ENCODE measurements around the gene CHEK1. TPM values are rescaled to one million over a fixed set of nuclear protein-coding genes. Genes with fewer than 3 reads are reported as not detected.

The CHEK1 gene
- polyA plus RNA-seq, 1 donor (not counting 4 experiments of a cell fraction or from before 2014, with no cell fraction given): 38.2 TPM

DNA sequence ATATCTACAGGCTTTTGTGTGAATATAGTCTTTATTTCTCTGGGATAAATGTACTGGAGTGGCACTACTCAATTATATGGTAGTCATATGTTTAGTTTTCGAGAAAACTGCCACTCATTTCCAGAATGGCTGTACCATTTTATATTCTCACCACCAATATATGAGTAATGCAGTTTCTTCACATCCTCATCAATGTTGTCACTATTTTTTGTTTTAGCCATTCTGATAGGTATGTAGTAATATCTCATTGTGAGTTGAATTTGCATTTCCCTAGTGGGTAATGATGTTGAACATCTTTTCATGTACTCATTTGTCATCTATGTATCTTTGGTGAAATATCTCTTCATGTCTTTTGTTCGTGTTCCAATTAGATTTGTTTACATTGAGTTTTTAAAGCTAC is 37.7 kb downstream of the CHEK1 start:
- H3K27ac ChIP-seq (ENCODE audit: control insufficient read depth, insufficient read depth, low read length): no peak overlapping the region
- no peak for FAIRE-seq
- H3K9me3 ChIP-seq (ENCODE audit: control insufficient read depth, low read depth, low read length): no peaks in the 10 kb centered on the region
- peaks cover 0 to 4% of the 10 kb centered on the region in 2 experiments for H3K36me3 ChIP-seq (ENCODE audit: control insufficient read depth in 2 of 2, extremely low read depth in 1 of 2, insufficient read depth in 2 of 2, low read length in 2 of 2)
- no peak overlapping the region for H3K4me2 ChIP-seq (ENCODE audit: control insufficient read depth, extremely low read depth, insufficient read depth, low read depth, low read length)
- no peaks in the 10 kb centered on the region for H3K79me2 ChIP-seq (ENCODE audit: control insufficient read depth, insufficient read depth, low read length)
- no peaks in the 10 kb centered on the region for H3K9me1 ChIP-seq (ENCODE audit: control insufficient read depth, extremely low read depth, insufficient read depth, low read length)
- H3K27me3 ChIP-seq (ENCODE audit: control insufficient read depth, extremely low read depth, insufficient read depth, low read length): no peaks in the 10 kb centered on the region
- no peak overlapping the region for H3K9ac ChIP-seq (ENCODE audit: control insufficient read depth, extremely low read depth, insufficient read depth, low read length)
- no peak overlapping the region for H2AFZ ChIP-seq (ENCODE audit: control insufficient read depth, low read length)
- H4K20me1 ChIP-seq (ENCODE audit: control insufficient read depth, extremely low read depth, insufficient read depth, low read length): no peaks in the 10 kb centered on the region
- DNase-seq (ENCODE audit: low read depth, low spot score): no peak
- dilution Hi-C loops (cut with MboI; ENCODE audit: extremely low pct_ligation_motif_present, low sequenced_read_pairs): no loop called here
- TF ChIP-seq, protein P1, sequence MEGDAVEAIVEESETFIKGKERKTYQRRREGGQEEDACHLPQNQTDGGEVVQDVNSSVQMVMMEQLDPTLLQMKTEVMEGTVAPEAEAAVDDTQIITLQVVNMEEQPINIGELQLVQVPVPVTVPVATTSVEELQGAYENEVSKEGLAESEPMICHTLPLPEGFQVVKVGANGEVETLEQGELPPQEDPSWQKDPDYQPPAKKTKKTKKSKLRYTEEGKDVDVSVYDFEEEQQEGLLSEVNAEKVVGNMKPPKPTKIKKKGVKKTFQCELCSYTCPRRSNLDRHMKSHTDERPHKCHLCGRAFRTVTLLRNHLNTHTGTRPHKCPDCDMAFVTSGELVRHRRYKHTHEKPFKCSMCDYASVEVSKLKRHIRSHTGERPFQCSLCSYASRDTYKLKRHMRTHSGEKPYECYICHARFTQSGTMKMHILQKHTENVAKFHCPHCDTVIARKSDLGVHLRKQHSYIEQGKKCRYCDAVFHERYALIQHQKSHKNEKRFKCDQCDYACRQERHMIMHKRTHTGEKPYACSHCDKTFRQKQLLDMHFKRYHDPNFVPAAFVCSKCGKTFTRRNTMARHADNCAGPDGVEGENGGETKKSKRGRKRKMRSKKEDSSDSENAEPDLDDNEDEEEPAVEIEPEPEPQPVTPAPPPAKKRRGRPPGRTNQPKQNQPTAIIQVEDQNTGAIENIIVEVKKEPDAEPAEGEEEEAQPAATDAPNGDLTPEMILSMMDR (optimal IDR thresholded peaks at IDR 0.05 in 1 of 3, IDR thresholded peaks at IDR 0.05 in 1 of 3, conservative IDR thresholded peaks at IDR 0.05 in 1 of 3; ENCODE audit: extremely low read depth in 1 of 3, insufficient read depth in 2 of 3, low read length in 3 of 3): no peak
- no peak for TF ChIP-seq EZH2 (IDR thresholded peaks at IDR 0.05; ENCODE audit: low read length)
- H3K4me3 ChIP-seq (ENCODE audit: control insufficient read depth in 2 of 3, extremely low read depth in 1 of 3, insufficient read depth in 2 of 3, low read depth in 1 of 3, low read length in 3 of 3): no peak overlapping the region
- no peaks in the 10 kb centered on the region for H3K4me1 ChIP-seq (ENCODE audit: control insufficient read depth, extremely low read depth, insufficient read depth, low read length)

DNA sequence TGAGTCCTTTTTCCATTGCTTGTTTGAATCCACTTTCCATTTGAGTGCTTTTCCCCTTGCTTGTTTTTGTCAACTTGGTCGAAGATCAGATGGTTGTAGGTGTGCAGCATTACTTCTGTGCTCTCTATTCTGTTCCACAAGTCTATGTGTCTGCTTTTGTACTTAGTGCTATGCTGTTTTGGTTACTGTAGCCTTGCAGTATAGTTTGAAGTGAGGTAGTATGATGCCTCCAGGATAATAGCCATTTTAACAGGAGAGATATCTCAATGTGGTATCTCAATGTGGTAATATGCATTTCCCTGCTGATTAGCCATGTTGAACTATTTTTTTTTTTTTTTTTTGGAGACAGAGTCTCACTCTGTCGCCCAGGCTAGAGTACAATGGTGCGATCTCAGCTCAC is 38.9 kb downstream of the CHEK1 start:
- Histone ChIP-seq H3K4me1 (ENCODE audit: control insufficient read depth, extremely low read depth, insufficient read depth, low read length) (no peaks in the 10 kb centered on the region), H3K79me2 (ENCODE audit: control insufficient read depth, insufficient read depth, low read length) (no peaks in the 10 kb centered on the region), H3K9me3 (ENCODE audit: control insufficient read depth, low read depth, low read length) (no peaks in the 10 kb centered on the region), H2AFZ (ENCODE audit: control insufficient read depth, low read length) (no peak overlapping the region), H3K4me2 (ENCODE audit: control insufficient read depth, extremely low read depth, insufficient read depth, low read depth, low read length) (no peak overlapping the region), H3K36me3 (ENCODE audit: control insufficient read depth in 2 of 2, extremely low read depth in 1 of 2, insufficient read depth in 2 of 2, low read length in 2 of 2) (peaks cover 0 to 4% of the 10 kb centered on the region in 2 experiments), H4K20me1 (ENCODE audit: control insufficient read depth, extremely low read depth, insufficient read depth, low read length) (no peaks in the 10 kb centered on the region), H3K27me3 (ENCODE audit: control insufficient read depth, extremely low read depth, insufficient read depth, low read length) (no peaks in the 10 kb centered on the region), H3K27ac (ENCODE audit: control insufficient read depth, insufficient read depth, low read length) (no peak overlapping the region), H3K9me1 (ENCODE audit: control insufficient read depth, extremely low read depth, insufficient read depth, low read length) (no peaks in the 10 kb centered on the region), H3K4me3 (ENCODE audit: control insufficient read depth in 2 of 3, extremely low read depth in 1 of 3, insufficient read depth in 2 of 3, low read depth in 1 of 3, low read length in 3 of 3) (no peak overlapping the region), H3K9ac (ENCODE audit: control insufficient read depth, extremely low read depth, insufficient read depth, low read length) (no peak overlapping the region)
- DNase-seq (ENCODE audit: low read depth, low spot score) (no peak), FAIRE-seq (no peak)
- dilution Hi-C loops (cut with MboI; ENCODE audit: extremely low pct_ligation_motif_present, low sequenced_read_pairs): no loop called here
- TF ChIP-seq, protein P1 (optimal IDR thresholded peaks at IDR 0.05 in 1 of 3, IDR thresholded peaks at IDR 0.05 in 1 of 3, conservative IDR thresholded peaks at IDR 0.05 in 1 of 3; ENCODE audit: extremely low read depth in 1 of 3, insufficient read depth in 2 of 3, low read length in 3 of 3): no peak
- TF ChIP-seq EZH2 (IDR thresholded peaks at IDR 0.05; ENCODE audit: low read length): no peak

Measured in keratinocyte (primary cell).